AG08396 (cell line): ENCODE results near the gene SUOX.
"Not testable (repeated sequence)": the region's sequence is repeated elsewhere in the genome, so short reads cannot be mapped to it uniquely, and the experiment has no call there.

Source experiments
- DNase-seq: peaks from one replicate; pipeline ENCODE4 v3.0.0; 2012; ENCODE audit warnings: low spot score, mixed read lengths

SUOX gene

GRCh38 chr12:55996715-55997534 lies at the start of gene SUOX:
Gene SUOX (plus strand): TSS chr12:55997276. CDS start chr12:56002222, 4,946 bp downstream.
- peak; percentile 98 for DNase-seq

GRCh38 chr12:55955344-55955743 lies 41.7 kb upstream of the SUOX start:
- DNase-seq: no peak

GRCh38 chr12:55955800-55956508 lies 41.1 kb upstream of the SUOX start:
- DNase-seq: peak; percentile 61

- no peak for DNase-seq
These were observed 39.8 kb upstream of the SUOX start for GRCh38 chr12:55957106-55957859.

GRCh38 chr12:55963760-55964159 lies 33.3 kb upstream of the SUOX start:
- DNase-seq: no peak

- no peak for DNase-seq
These were observed 31.8 kb upstream of the SUOX start for GRCh38 chr12:55965240-55965639.

GRCh38 chr12:55965941-55966407 lies 31.1 kb upstream of the SUOX start, which contains the start of gene PMEL:
Gene PMEL (minus strand): TSS chr12:55966042. CDS start chr12:55966011, 31 bp downstream.
- DNase-seq: no peak

GRCh38 chr12:55966408-55967281 lies 30.4 kb upstream of the SUOX start, which contains the start of gene CDK2:
Gene CDK2 (plus strand): TSS chr12:55966830. CDS start chr12:55967009, 179 bp downstream.
- peak; percentile 93 for DNase-seq

GRCh38 chr12:55969356-55969755 lies 27.7 kb upstream of the SUOX start:
- no peak for DNase-seq

GRCh38 chr12:55970775-55971174 lies 26.3 kb upstream of the SUOX start:
- DNase-seq: no peak

GRCh38 chr12:55972042-55972441 lies 25.0 kb upstream of the SUOX start:
- peak; percentile 64 for DNase-seq

GRCh38 chr12:55972456-55972855 lies 24.6 kb upstream of the SUOX start:
- no peak for DNase-seq

- no peak for DNase-seq
These were observed 24.0 kb upstream of the SUOX start for GRCh38 chr12:55972911-55973598.

GRCh38 chr12:55973599-55974307 lies 23.3 kb upstream of the SUOX start, which contains the start of gene RAB5B:
Gene RAB5B (plus strand): TSS chr12:55974078. CDS start chr12:55986961, 12,883 bp downstream.
- peak; percentile 97 for DNase-seq

- peak; percentile 43 for DNase-seq
These were observed 22.8 kb upstream of the SUOX start for GRCh38 chr12:55974308-55974730.

- no peak for DNase-seq
These were observed 18.7 kb upstream of the SUOX start for GRCh38 chr12:55978393-55978792.

- no peak for DNase-seq
These were observed 18.0 kb upstream of the SUOX start for GRCh38 chr12:55979069-55979468.

- DNase-seq: not testable (repeated sequence)
These were observed 15.2 kb upstream of the SUOX start for GRCh38 chr12:55981882-55982281.

- DNase-seq: no peak
These were observed 14.6 kb upstream of the SUOX start for GRCh38 chr12:55982319-55982936.
